GM12892 (cell line): ENCODE results near the gene ARHGAP35.
"Not testable (repeated sequence)": the region's sequence is repeated elsewhere in the genome, so short reads cannot be mapped to it uniquely, and the experiment has no call there.

Experiments
- POLR2AphosphoS5 ChIP-seq: IDR thresholded peaks from 2 replicates; pipeline ENCODE4 v1.6.1; 2011; ENCODE audit warnings: low read depth, low read length, control low read depth
- TAF1 ChIP-seq: IDR thresholded peaks from 2 replicates; pipeline ENCODE4 v1.6.1; 2011; ENCODE audit warnings: low read depth, mild to moderate bottlenecking, control low read depth, low read length, borderline replicate concordance

- not testable (repeated sequence) for TF ChIP-seq TAF1, POLR2AphosphoS5
These were observed 22.0 kb downstream of the ARHGAP35 start for GRCh38 chr19:46882751-46883150.
